A673 (cell line): ENCODE results near the gene EFTUD2.

Source experiments
- EZH2 ChIP-seq: fragments of 200-600 bp; sonication (generic); IDR thresholded peaks from 2 replicates; pipeline ENCODE4 v1.6.1; 2017; ENCODE audit warnings: borderline replicate concordance, low read depth, mild to moderate bottlenecking, mixed read lengths, antibody characterized with exemption, low read length; ENCODE audit not compliant: poor library complexity, severe bottlenecking
- TF ChIP-seq, protein P1 (sequence below): fragments of 300-800, 200-600 bp; sonication (generic); conservative IDR thresholded peaks from 2 replicates; pipeline ENCODE4 v1.5.1; 2017; ENCODE audit warnings: low read depth, mild to moderate bottlenecking, antibody characterized with exemption, low read length, moderate library complexity, mixed read lengths

DNA sequence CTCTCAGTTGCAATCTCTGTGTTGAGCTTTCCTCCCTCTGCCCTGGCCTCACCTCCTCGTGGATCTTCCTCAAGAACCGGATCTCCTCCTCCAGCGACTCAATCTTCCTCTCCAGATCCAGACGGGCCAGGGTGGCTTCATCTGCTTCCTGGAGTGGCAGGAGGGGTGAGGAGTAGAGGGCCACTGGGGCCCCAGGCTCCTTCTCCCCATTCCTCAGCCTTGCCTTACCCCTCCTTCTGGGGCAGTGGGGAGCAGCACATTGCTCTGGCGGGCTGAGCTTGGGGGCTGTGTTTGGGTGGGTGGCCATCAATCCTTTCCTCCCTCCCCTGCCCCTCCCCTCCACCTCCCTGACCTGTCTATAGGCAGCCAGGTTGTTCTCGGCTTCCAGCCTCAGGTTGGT lies 14.4 kb upstream of the EFTUD2 start:
- TF ChIP-seq, protein P1, sequence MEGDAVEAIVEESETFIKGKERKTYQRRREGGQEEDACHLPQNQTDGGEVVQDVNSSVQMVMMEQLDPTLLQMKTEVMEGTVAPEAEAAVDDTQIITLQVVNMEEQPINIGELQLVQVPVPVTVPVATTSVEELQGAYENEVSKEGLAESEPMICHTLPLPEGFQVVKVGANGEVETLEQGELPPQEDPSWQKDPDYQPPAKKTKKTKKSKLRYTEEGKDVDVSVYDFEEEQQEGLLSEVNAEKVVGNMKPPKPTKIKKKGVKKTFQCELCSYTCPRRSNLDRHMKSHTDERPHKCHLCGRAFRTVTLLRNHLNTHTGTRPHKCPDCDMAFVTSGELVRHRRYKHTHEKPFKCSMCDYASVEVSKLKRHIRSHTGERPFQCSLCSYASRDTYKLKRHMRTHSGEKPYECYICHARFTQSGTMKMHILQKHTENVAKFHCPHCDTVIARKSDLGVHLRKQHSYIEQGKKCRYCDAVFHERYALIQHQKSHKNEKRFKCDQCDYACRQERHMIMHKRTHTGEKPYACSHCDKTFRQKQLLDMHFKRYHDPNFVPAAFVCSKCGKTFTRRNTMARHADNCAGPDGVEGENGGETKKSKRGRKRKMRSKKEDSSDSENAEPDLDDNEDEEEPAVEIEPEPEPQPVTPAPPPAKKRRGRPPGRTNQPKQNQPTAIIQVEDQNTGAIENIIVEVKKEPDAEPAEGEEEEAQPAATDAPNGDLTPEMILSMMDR: no peak
- no peak for TF ChIP-seq EZH2
